HepG2 (cell line): ENCODE results near the gene TEX29. TPM values are rescaled to one million over a fixed set of nuclear protein-coding genes. Genes with fewer than 3 reads are reported as not detected.
A peak's percentile ranks its signal among the peaks of the same experiment; 100 is the strongest.

Source experiments
- ATAC-seq: fragments of 200-7000 bp; cut with Tn5 transposase; 3 replicates; pipeline ENCODE4 v1.9.1; 2020; ENCODE audit warnings: mild to moderate bottlenecking, moderate library complexity
- BruUV-seq: library from RNA; stranded (reverse); fragments of 400-500 nt; replicated peaks from 2 replicates; lab custom pipeline; 2021; lab: Mats Ljungman, UMichigan
- CTCF ChIA-PET: fragments of 300-600 bp; formaldehyde crosslinking; extraction: SDS; loops from one replicate; lab custom pipeline; 2021; ENCODE audit warnings: low total read pairs, inconsistent platforms, low intra/inter-chr PET ratio; lab: Yijun Ruan, JAX
- POLR2A ChIA-PET: fragments of 350-600 bp; sonication (Branson Sonifier 250); formaldehyde crosslinking; loops from one replicate; lab custom pipeline; 2020; ENCODE audit warnings: antibody characterized with exemption, inconsistent platforms; lab: Yijun Ruan, JAX
- DNase-seq: peaks from one replicate; pipeline ENCODE4 v3.0.0-alpha.2; 2015; ENCODE audit warnings: low spot score
- FAIRE-seq: peaks from 3 replicates; lab custom pipeline; 2011; peaks lifted over from hg19 to GRCh38; lab: Jason Lieb, UNC
- H2AFZ ChIP-seq: one replicate; pipeline ENCODE4 v1.6.1; 2011; ENCODE audit warnings: low read length, inconsistent platforms
- H3K27ac ChIP-seq: fragments of 300-600 bp; 3 replicates; pipeline ENCODE4 v1.8.0; 2011; ENCODE audit warnings: mixed run types, mild to moderate bottlenecking, mixed read lengths, low read length, inconsistent platforms; ENCODE audit not compliant: insufficient read depth; ENCODE audit errors: extremely low read length
- H3K27me3 ChIP-seq, 2 experiments: fragments of 200-600 bp in 1 of 2; 2 replicates in 1 of 2; 3 replicates in 1 of 2; pipeline versions ENCODE4 v1.6.0 to v1.8.0; 2011; ENCODE audit warnings: low read length in 2 of 2, mild to moderate bottlenecking in 2 of 2, moderate library complexity in 2 of 2, inconsistent platforms in 1 of 2; ENCODE audit not compliant: insufficient read depth in 2 of 2, control insufficient read depth in 1 of 2
- H3K36me3 ChIP-seq, 2 experiments: fragments of 200-600 bp in 1 of 2; replicated peaks in 1 of 2; 2 replicates in 1 of 2; 3 replicates in 1 of 2; pipeline versions ENCODE4 v1.5.1 to v1.8.0; 2011; ENCODE audit warnings: low read length in 2 of 2, inconsistent platforms in 1 of 2; ENCODE audit not compliant: insufficient read depth in 2 of 2, control insufficient read depth in 1 of 2
- H3K4me1 ChIP-seq: 2 replicates; pipeline ENCODE4 v1.5.1; 2012; ENCODE audit warnings: low read length, inconsistent platforms; ENCODE audit not compliant: insufficient read depth
- H3K4me2 ChIP-seq: 2 replicates; pipeline ENCODE4 v1.6.0; 2011; ENCODE audit warnings: low read depth, low read length, inconsistent platforms
- H3K4me3 ChIP-seq, 3 experiments: fragments of 200-600 bp in 1 of 3; sonication (generic), shearing (Covaris generic) in 1 of 3; replicated peaks in 1 of 3; 2 replicates each; pipeline ENCODE4 v1.5.1; 2011 to 2016; ENCODE audit warnings: low read length in 3 of 3, inconsistent platforms in 2 of 3, low read depth in 2 of 3, mild to moderate bottlenecking in 2 of 3, control low read depth in 1 of 3, mixed read lengths in 1 of 3; ENCODE audit not compliant: insufficient read depth in 1 of 3
- H3K79me2 ChIP-seq: one replicate; pipeline ENCODE4 v1.6.1; 2011; ENCODE audit warnings: low read length, inconsistent platforms; ENCODE audit not compliant: insufficient read depth
- H3K9ac ChIP-seq: 2 replicates; pipeline ENCODE4 v1.6.0; 2011; ENCODE audit warnings: mild to moderate bottlenecking, low read depth, low read length, inconsistent platforms; ENCODE audit not compliant: insufficient read depth
- H3K9me3 ChIP-seq: 2 replicates; pipeline ENCODE4 v1.5.1; 2012; ENCODE audit warnings: mild to moderate bottlenecking, low read length
- H4K20me1 ChIP-seq: 2 replicates; pipeline ENCODE4 v1.6.0; 2011; ENCODE audit warnings: inconsistent platforms, mild to moderate bottlenecking, low read length, moderate library complexity; ENCODE audit not compliant: insufficient read depth
- AGO2 ChIP-seq: fragments of 200-400 bp; formaldehyde crosslinking; optimal IDR thresholded peaks from 2 replicates; pipeline ENCODE3; 2017; ENCODE audit warnings: mild to moderate bottlenecking, low read depth, low read length, moderate library complexity
- ARHGAP35 ChIP-seq: sonication (generic); formaldehyde crosslinking; IDR thresholded peaks from 2 replicates; pipeline ENCODE4 v1.9.0; 2022; ENCODE audit warnings: mild to moderate bottlenecking, inconsistent platforms, moderate library complexity, missing genetic modification reagents, borderline replicate concordance
- FOXA3 ChIP-seq: IDR thresholded peaks from 2 replicates; pipeline ENCODE4 v1.6.1; 2016; ENCODE audit warnings: missing genetic modification reagents, missing compliant biosample characterization
- MAFF ChIP-seq: IDR thresholded peaks from 2 replicates; pipeline ENCODE4 v1.6.1; 2011; ENCODE audit warnings: low read depth, low read length, improper control_type of control experiment
- MTA3 ChIP-seq: sonication (generic); formaldehyde crosslinking; IDR thresholded peaks from 2 replicates; pipeline ENCODE4 v1.4.0; 2020; ENCODE audit warnings: missing genetic modification reagents
- TCF7L2 ChIP-seq: IDR thresholded peaks from 2 replicates; pipeline ENCODE4 v1.6.1; 2011; ENCODE audit warnings: mild to moderate bottlenecking, low read depth, low read length, moderate library complexity
- ZBTB33 ChIP-seq: sonication (generic); formaldehyde crosslinking; IDR thresholded peaks from 2 replicates; pipeline ENCODE4 v1.4.0; 2020; ENCODE audit warnings: missing genetic modification reagents
- ZNF253 ChIP-seq: sonication (generic); formaldehyde crosslinking; IDR thresholded peaks from 2 replicates; pipeline ENCODE4 v1.8.0; 2022; ENCODE audit warnings: mild to moderate bottlenecking, missing genetic modification reagents, borderline replicate concordance
- ZNF354B ChIP-seq: sonication (generic); formaldehyde crosslinking; IDR thresholded peaks from 2 replicates; pipeline ENCODE4 v1.8.0; 2022; ENCODE audit warnings: mild to moderate bottlenecking, missing genetic modification reagents
- ZNF510 ChIP-seq: sonication (generic); formaldehyde crosslinking; IDR thresholded peaks from 2 replicates; pipeline ENCODE4 v1.4.0; 2020; ENCODE audit warnings: low read depth, mild to moderate bottlenecking, missing genetic modification reagents
- ZNF562 ChIP-seq: sonication (generic); formaldehyde crosslinking; IDR thresholded peaks from 2 replicates; pipeline ENCODE4 v1.8.0; 2022; ENCODE audit warnings: missing genetic modification reagents, borderline replicate concordance
- ZNF678 ChIP-seq: sonication (generic); formaldehyde crosslinking; IDR thresholded peaks from 2 replicates; pipeline ENCODE4 v1.4.0; 2020; ENCODE audit warnings: mild to moderate bottlenecking, missing genetic modification reagents
- ZNF761 ChIP-seq: sonication (generic); formaldehyde crosslinking; conservative IDR thresholded peaks from 2 replicates; pipeline ENCODE4 v1.4.0; 2020; ENCODE audit warnings: mild to moderate bottlenecking, missing genetic modification reagents
- ZNF792 ChIP-seq: IDR thresholded peaks from 2 replicates; pipeline ENCODE4 v1.6.1; 2016
- WGBS: methylation state at CpG from one replicate; pipeline ENCODE4 v1.1.6; 2017; ENCODE audit warnings: low lambda C conversion rate; 5-methylcytosine and 5-hydroxymethylcytosine counted together
- in situ Hi-C: cut with HindIII; loops from 2 replicates; pipeline ENCODE4 v1.10.0; 2017; ENCODE audit warnings: low pct_unique_long_range_greater_than_20kb; ENCODE audit not compliant: extremely low pct_ligation_motif_present
- intact Hi-C: fragments of 100-400 bp; cut with micrococcal nuclease; formaldehyde crosslinking; loops from one replicate; pipeline ENCODE4 v1.10.0; 2022; ENCODE audit not compliant: unreplicated experiment
- polyA plus RNA-seq, 8 experiments: library from polyadenylated mRNA; depleted of rRNA in 3 of 8; stranded (reverse) in 7 of 8; unstranded in 1 of 8; fragments of >200 nt; fragmentation: Illumina TruSeq in 4 of 8; extraction: Trizol in 4 of 8; gene quantifications; 2 replicates each; pipeline versions ENCODE4 v1.2.1 to v1.2.3, GENCODE V29; 2011 to 2016; ENCODE audit warnings: low read depth in 4 of 8, missing spikeins in 1 of 8, mixed read lengths in 1 of 8; ENCODE audit not compliant: insufficient read depth in 1 of 8
- total RNA-seq, 5 experiments: library from RNA; depleted of rRNA; stranded (reverse); fragments of >200 nt; fragmentation: Illumina TruSeq; extraction: Trizol; gene quantifications; 2 replicates each; pipeline ENCODE4 v1.2.3, GENCODE V29; 2016; ENCODE audit warnings: low read depth in 1 of 5
- TF ChIP-seq, protein P1 (sequence below): sonication (generic); formaldehyde crosslinking; IDR thresholded peaks from 2 replicates; pipeline ENCODE4 v1.5.0; 2020; ENCODE audit warnings: mild to moderate bottlenecking, missing genetic modification reagents
- TF ChIP-seq, protein P2 (sequence below): sonication (generic); formaldehyde crosslinking; IDR thresholded peaks from 2 replicates; pipeline ENCODE4 v1.5.0; 2020; ENCODE audit warnings: missing genetic modification reagents
- TF ChIP-seq, protein P3 (sequence below): IDR thresholded peaks from 2 replicates; pipeline ENCODE4 v1.6.1; 2016; ENCODE audit warnings: missing biosample characterization, missing genetic modification reagents, low read depth

The TEX29 gene
- total and polyA plus RNA-seq, 2 of the 13 experiments (the other 11 are each of a cell fraction or from before 2014, with no cell fraction given): 0.12 to 0.22 TPM

DNA sequence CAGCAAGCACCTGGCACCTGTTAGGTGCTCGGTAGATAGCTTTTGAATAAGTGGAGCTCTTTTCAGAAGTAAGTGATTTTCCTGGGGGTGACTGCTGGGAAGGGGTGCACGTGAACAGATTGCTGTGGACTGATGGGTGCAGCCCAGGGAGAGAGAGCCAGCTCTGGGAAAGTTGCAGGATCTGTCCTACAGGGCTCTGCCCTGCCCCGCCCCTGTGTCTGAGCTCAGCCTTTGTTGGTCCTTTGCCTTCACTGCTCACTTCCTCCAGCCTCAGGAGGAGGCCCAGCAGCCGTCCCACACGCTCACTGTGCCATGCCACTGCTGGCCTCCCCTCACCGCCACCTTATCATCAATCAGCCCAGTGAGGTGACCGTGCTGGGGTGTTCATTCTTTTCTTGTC lies 33.7 kb upstream of the TEX29 start:
- FAIRE-seq: no peak

More for the DNA sequence above, 33.7 kb upstream of the TEX29 start:
- Histone ChIP-seq H3K4me3 (no peak overlapping the region), H3K27ac (no peak overlapping the region), H2AFZ (no peak overlapping the region), H4K20me1 (no peaks in the 10 kb centered on the region; the same call in 1 of the 2 replicates), H3K4me2 (no peak overlapping the region), H3K4me1 (no peaks in the 10 kb centered on the region), H3K36me3 (peaks cover 29 to 83% of the 10 kb centered on the region in 2 experiments), H3K79me2 (no peaks in the 10 kb centered on the region), H3K9ac (no peak overlapping the region), H3K27me3 (no peaks in the 10 kb centered on the region), H3K9me3 (no peaks in the 10 kb centered on the region)
- no peak for DNase-seq
- TF ChIP-seq MTA3: no peak
- TF ChIP-seq, protein P1, sequence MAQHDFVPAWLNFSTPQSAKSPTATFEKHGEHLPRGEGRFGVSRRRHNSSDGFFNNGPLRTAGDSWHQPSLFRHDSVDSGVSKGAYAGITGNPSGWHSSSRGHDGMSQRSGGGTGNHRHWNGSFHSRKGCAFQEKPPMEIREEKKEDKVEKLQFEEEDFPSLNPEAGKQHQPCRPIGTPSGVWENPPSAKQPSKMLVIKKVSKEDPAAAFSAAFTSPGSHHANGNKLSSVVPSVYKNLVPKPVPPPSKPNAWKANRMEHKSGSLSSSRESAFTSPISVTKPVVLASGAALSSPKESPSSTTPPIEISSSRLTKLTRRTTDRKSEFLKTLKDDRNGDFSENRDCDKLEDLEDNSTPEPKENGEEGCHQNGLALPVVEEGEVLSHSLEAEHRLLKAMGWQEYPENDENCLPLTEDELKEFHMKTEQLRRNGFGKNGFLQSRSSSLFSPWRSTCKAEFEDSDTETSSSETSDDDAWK (CRISPR knock-in tag): no peak
- TF ChIP-seq, protein P2, sequence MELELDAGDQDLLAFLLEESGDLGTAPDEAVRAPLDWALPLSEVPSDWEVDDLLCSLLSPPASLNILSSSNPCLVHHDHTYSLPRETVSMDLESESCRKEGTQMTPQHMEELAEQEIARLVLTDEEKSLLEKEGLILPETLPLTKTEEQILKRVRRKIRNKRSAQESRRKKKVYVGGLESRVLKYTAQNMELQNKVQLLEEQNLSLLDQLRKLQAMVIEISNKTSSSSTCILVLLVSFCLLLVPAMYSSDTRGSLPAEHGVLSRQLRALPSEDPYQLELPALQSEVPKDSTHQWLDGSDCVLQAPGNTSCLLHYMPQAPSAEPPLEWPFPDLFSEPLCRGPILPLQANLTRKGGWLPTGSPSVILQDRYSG: no peak
- no peak for TF ChIP-seq ZNF562 (CRISPR knock-in tag)
- TF ChIP-seq ZBTB33 (CRISPR knock-in tag): no peak
- no peak for TF ChIP-seq ZNF792
- TF ChIP-seq, protein P3, sequence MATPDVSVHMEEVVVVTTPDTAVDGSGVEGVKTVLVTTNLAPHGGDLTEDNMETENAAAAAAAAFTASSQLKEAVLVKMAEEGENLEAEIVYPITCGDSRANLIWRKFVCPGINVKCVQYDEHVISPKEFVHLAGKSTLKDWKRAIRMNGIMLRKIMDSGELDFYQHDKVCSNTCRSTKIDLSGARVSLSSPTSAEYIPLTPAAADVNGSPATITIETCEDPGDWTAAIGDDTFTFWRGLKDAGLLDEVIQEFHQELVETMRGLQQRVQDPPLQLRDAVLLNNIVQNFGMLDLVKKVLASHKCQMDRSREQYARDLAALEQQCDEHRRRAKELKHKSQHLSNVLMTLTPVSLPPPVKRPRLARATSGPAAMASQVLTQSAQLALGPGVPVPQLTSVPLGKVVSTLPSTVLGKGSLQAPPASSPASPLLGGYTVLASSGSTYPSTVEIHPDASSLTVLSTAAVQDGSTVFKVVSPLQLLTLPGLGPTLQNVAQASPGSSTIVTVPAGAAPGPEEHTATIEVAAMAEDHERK: no peak
- TF ChIP-seq ZNF761 (CRISPR knock-in tag): no peak
- no peak for TF ChIP-seq TCF7L2
- no peak for TF ChIP-seq AGO2
- no peak for TF ChIP-seq ZNF354B (CRISPR knock-in tag)
- no peak for TF ChIP-seq FOXA3 (CRISPR knock-in tag)
- no peak for TF ChIP-seq ZNF678
- no peak for TF ChIP-seq ZNF510
- TF ChIP-seq ARHGAP35 (CRISPR knock-in tag): no peak
- no peak for TF ChIP-seq ZNF253 (CRISPR knock-in tag)
- TF ChIP-seq MAFF: no peak
- ChIA-PET CTCF (no interaction called here), POLR2A (no interaction called here)
- in situ Hi-C loops: no loop called here
- intact Hi-C loops: no loop called here
- peak; percentile 28 for ATAC-seq
- WGBS: 98% methylated on average over 7 of the region's 7 CpGs
- no TSS peak for BruUV-seq
